Loucy (cell line): Measurements from ENCODE around the gene ZNF490.
"Not testable (repeated sequence)": the region's sequence is repeated elsewhere in the genome, so short reads cannot be mapped to it uniquely, and the experiment has no call there.

Experiments used
- H2AFZ ChIP-seq: fragments of 200-600 bp; sonication (generic); 2 replicates; pipeline ENCODE4 v1.6.0; 2016; ENCODE audit warnings: antibody characterized with exemption, mild to moderate bottlenecking, low read length, moderate library complexity
- H3F3A ChIP-seq: fragments of 200-600 bp; 2 replicates; pipeline ENCODE4 v1.6.0; 2016; ENCODE audit warnings: antibody characterized with exemption, low read depth, mild to moderate bottlenecking
- H3K27me3 ChIP-seq: fragments of 200-600 bp; sonication (generic); 2 replicates; pipeline ENCODE4 v1.6.1; 2014; ENCODE audit warnings: low read length, mild to moderate bottlenecking; ENCODE audit not compliant: insufficient read depth, poor library complexity, severe bottlenecking
- H3K36me3 ChIP-seq: fragments of 200-600 bp; sonication (generic); 2 replicates; pipeline ENCODE4 v1.6.1; 2016; ENCODE audit warnings: low read length; ENCODE audit not compliant: insufficient read depth
- H3K4me1 ChIP-seq: fragments of 200-600 bp; sonication (generic); 2 replicates; pipeline ENCODE4 v1.5.1; 2014; ENCODE audit warnings: low read length, mild to moderate bottlenecking; ENCODE audit not compliant: insufficient read depth, poor library complexity, severe bottlenecking
- H3K4me2 ChIP-seq: fragments of 200-600 bp; sonication (generic); 2 replicates; pipeline ENCODE4 v1.6.0; 2014; ENCODE audit warnings: antibody characterized with exemption, low read length, low read depth, mild to moderate bottlenecking; ENCODE audit not compliant: poor library complexity, severe bottlenecking
- H3K4me3 ChIP-seq: fragments of 200-600 bp; sonication (generic); 2 replicates; pipeline ENCODE4 v1.5.1; 2014; ENCODE audit warnings: low read length, mild to moderate bottlenecking, mixed read lengths; ENCODE audit not compliant: poor library complexity, severe bottlenecking
- H3K79me2 ChIP-seq: fragments of 200-600 bp; sonication (generic); 2 replicates; pipeline ENCODE4 v1.6.1; 2014; ENCODE audit warnings: low read length; ENCODE audit not compliant: insufficient read depth
- H3K9ac ChIP-seq: fragments of 200-600 bp; sonication (generic); 2 replicates; pipeline ENCODE4 v1.6.0; 2014; ENCODE audit warnings: mild to moderate bottlenecking, low read depth, low read length, moderate library complexity; ENCODE audit not compliant: poor library complexity, severe bottlenecking
- H3K9me2 ChIP-seq: fragments of 200-600 bp; sonication (generic); replicated peaks from 2 replicates; pipeline ENCODE4 v1.6.1; 2016; ENCODE audit warnings: low read depth, low read length, mixed read lengths
- H3K9me3 ChIP-seq: fragments of 200-600 bp; sonication (generic); 2 replicates; pipeline ENCODE4 v1.6.1; 2014; ENCODE audit warnings: mild to moderate bottlenecking, antibody characterized with exemption, low read length, low read depth; ENCODE audit not compliant: insufficient read depth
- H4K20me1 ChIP-seq: fragments of 200-600 bp; sonication (generic); 2 replicates; pipeline ENCODE4 v1.6.0; 2014; ENCODE audit warnings: antibody characterized with exemption, low read length, mild to moderate bottlenecking; ENCODE audit not compliant: insufficient read depth, poor library complexity, severe bottlenecking
- EZH2phosphoT487 ChIP-seq: fragments of 200-600 bp; IDR thresholded peaks from 2 replicates; pipeline ENCODE4 v1.6.1; 2018; ENCODE audit warnings: antibody characterized with exemption, mild to moderate bottlenecking, moderate library complexity, borderline replicate concordance
- TF ChIP-seq, protein P1 (sequence below): fragments of 200-600 bp; sonication (generic); conservative IDR thresholded peaks from 2 replicates; pipeline ENCODE4 v1.5.1; 2014; ENCODE audit warnings: mild to moderate bottlenecking, antibody characterized with exemption, low read length

The ZNF490 gene

DNA sequence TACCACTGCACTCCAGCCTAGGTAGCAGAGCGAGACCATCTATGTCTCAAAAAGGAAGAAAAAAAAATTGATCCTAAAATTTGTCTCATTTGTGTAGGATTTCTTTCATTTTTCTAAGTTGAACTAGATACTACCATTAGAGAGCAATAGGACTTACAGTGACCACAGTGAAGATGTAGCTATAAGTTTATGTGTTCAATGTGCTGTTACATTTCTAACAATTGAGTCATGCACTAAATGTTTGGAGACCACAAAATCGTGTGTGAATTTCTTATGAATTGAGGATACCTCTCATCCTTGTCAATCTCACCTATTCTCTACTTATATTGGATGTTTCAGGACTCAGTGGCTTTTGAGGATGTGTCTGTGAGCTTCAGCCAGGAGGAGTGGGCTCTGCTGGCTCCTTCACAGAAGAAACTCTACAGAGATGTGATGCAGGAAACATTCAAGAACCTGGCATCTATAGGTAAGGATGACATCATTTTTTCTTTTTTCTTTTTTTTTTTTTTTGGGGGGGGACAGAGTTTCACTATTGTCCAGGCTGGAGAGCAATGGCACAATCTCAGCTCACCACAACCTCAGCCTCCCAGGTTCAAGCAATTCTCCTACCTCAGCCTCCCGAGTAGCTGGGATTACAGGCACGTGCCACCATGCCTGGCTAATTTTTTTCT, 12.9 kb upstream of the ZNF490 start:
- Histone ChIP-seq H3K9me3 (peaks cover 7% of the 10 kb centered on the region; the same call in 1 of the 2 replicates), H3K4me2 (no peak overlapping the region), H4K20me1 (peaks cover 19% of the 10 kb centered on the region), H3K36me3 (peaks cover 29% of the 10 kb centered on the region), H3F3A (no peaks in the 10 kb centered on the region), H2AFZ (no peak overlapping the region), H3K9me2 (no peaks in the 10 kb centered on the region), H3K4me3 (no peak overlapping the region), H3K9ac (no peak overlapping the region), H3K79me2 (peaks cover 23% of the 10 kb centered on the region), H3K4me1 (no peaks in the 10 kb centered on the region), H3K27me3 (no peaks in the 10 kb centered on the region)
- no peak for TF ChIP-seq EZH2phosphoT487
- TF ChIP-seq, protein P1, sequence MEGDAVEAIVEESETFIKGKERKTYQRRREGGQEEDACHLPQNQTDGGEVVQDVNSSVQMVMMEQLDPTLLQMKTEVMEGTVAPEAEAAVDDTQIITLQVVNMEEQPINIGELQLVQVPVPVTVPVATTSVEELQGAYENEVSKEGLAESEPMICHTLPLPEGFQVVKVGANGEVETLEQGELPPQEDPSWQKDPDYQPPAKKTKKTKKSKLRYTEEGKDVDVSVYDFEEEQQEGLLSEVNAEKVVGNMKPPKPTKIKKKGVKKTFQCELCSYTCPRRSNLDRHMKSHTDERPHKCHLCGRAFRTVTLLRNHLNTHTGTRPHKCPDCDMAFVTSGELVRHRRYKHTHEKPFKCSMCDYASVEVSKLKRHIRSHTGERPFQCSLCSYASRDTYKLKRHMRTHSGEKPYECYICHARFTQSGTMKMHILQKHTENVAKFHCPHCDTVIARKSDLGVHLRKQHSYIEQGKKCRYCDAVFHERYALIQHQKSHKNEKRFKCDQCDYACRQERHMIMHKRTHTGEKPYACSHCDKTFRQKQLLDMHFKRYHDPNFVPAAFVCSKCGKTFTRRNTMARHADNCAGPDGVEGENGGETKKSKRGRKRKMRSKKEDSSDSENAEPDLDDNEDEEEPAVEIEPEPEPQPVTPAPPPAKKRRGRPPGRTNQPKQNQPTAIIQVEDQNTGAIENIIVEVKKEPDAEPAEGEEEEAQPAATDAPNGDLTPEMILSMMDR: no peak

DNA sequence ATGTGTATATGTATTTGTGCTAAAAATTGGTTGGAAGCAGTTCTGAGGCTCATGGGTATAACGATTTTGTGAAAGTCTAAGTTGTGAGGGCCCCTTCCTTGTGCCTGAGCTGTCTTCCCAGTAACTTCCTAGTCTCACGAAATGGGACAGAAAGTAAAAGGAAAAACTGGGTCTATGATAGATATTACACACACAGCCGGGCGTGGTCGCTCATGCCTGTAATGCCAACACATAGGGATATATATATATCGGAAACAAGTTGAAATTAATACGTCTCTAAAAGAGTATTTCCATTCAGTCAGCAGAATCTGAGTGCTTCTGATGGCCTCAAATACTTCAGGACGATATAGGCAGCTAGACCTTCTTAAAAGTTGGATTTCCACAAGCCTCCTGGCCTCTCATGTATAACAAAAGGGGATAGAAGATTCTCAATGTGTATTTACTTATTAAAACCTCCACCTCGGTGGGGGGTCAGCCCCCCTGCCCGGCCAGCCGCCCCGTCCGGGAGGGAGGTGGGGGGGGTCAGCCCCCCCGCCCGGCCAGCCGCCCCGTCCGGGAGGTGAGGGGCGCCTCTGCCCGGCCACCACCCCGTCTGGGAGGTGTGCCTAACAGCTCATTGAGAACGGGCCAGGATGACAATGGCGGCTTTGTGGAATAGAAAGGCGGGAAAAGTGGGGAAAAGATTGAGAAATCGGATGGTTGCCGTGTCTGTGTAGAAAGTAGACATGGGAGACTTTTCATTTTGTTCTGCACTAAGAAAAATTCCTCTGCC, 10.8 kb upstream of the ZNF490 start:
- H3K4me2 ChIP-seq, H3K9me2 ChIP-seq, H3K4me3 ChIP-seq, H2AFZ ChIP-seq, H3K9me3 ChIP-seq, H3K27me3 ChIP-seq, H3F3A ChIP-seq, H3K9ac ChIP-seq, H3K4me1 ChIP-seq: not testable (repeated sequence)
- peaks cover 11% of the 10 kb centered on the region; the same call in 1 of the 2 replicates for H3K36me3 ChIP-seq
- H3K79me2 ChIP-seq: peaks cover 41% of the 10 kb centered on the region
- peaks cover 31% of the 10 kb centered on the region for H4K20me1 ChIP-seq

DNA sequence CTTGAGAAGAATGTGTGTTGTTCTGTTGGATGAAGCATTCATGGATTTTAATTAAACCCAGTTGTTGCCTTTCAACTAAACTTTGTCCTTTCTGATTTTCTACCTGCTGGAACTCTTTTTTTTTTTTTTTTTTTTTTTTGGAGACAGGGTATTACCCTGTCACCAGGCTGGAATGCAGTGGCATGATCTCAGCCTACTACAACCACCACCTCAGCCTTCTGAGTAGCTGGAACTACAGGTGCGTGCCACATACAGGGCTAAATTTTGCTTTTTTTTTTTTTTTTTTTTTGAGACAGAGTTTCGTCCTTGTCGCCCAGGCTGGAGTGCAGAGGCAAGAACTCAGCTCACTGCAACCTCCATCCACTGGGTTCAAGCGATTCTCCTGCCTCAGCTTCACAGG, 7.0 kb upstream of the ZNF490 start:
- Histone ChIP-seq H3K4me2 (no peak overlapping the region), H3K4me1 (peaks cover 22% of the 10 kb centered on the region), H3K9me3 (no peaks in the 10 kb centered on the region), H4K20me1 (peaks cover 57% of the 10 kb centered on the region), H3K79me2 (peaks cover 76% of the 10 kb centered on the region), H3K36me3 (no peaks in the 10 kb centered on the region), H3K9me2 (no peaks in the 10 kb centered on the region), H2AFZ (no peak overlapping the region), H3K9ac (no peak overlapping the region), H3K27me3 (no peaks in the 10 kb centered on the region), H3K4me3 (no peak overlapping the region), H3F3A (no peaks in the 10 kb centered on the region)
- TF ChIP-seq, protein P1: no peak
